Measurements from ENCODE around the gene FANCC. TPM values are rescaled to one million over a fixed set of nuclear protein-coding genes. Genes with fewer than 3 reads are reported as not detected.

Gene FANCC
- total and polyA plus RNA-seq, 2 experiments from 2014 or later: 13.1 to 15.6 TPM

GRCh38 chr9:95096807-95097206, 220.7 kb downstream of the FANCC start:
- Histone ChIP-seq H3K9me2 (replicated peaks; ENCODE audit: insufficient read depth) (no peaks in the 10 kb centered on the region), H3K36me3 (replicated peaks; ENCODE audit: insufficient read depth, low read depth) (no peaks in the 10 kb centered on the region), H3K9me3 (ENCODE audit: low read depth) (no peaks in the 10 kb centered on the region), H3K4me2 (no peak overlapping the region), H2AFZ (no peak overlapping the region), H3K79me2 (peaks cover 22% of the 10 kb centered on the region), H3K4me3 (no peak overlapping the region), H3K27me3 (no peaks in the 10 kb centered on the region), H3K4me1 (ENCODE audit: insufficient read depth) (peaks cover 28% of the 10 kb centered on the region), H3K27ac (no peak overlapping the region), H4K20me1 (ENCODE audit: insufficient read depth, poor library complexity, severe bottlenecking) (no peaks in the 10 kb centered on the region)
- WGBS (ENCODE audit: low lambda C conversion rate, missing lambda C conversion rate): 91% methylated on average over 6 of the region's 6 CpGs
- no peak for DNase-seq (ENCODE audit: low spot score)
- no peak for TF ChIP-seq EZH2phosphoT487 (IDR thresholded peaks at IDR 0.05; ENCODE audit: low read depth, severe bottlenecking, unreplicated experiment)
- no peak for TF ChIP-seq EZH2 (IDR thresholded peaks at IDR 0.05; ENCODE audit: borderline replicate concordance)
- no peak for TF ChIP-seq CTCF (IDR thresholded peaks at IDR 0.05; ENCODE audit: poor library complexity)

GRCh38 chr9:95096381-95096780, 221.1 kb downstream of the FANCC start:
- WGBS (ENCODE audit: low lambda C conversion rate, missing lambda C conversion rate): 96% methylated on average over 6 of the region's 12 CpGs
- DNase-seq (ENCODE audit: low spot score): no peak
- Histone ChIP-seq H4K20me1 (ENCODE audit: insufficient read depth, poor library complexity, severe bottlenecking) (no peaks in the 10 kb centered on the region), H3K27me3 (no peaks in the 10 kb centered on the region), H3K27ac (no peak overlapping the region), H2AFZ (no peak overlapping the region), H3K9me3 (ENCODE audit: low read depth) (no peaks in the 10 kb centered on the region), H3K9me2 (replicated peaks; ENCODE audit: insufficient read depth) (no peaks in the 10 kb centered on the region), H3K79me2 (peaks cover 22% of the 10 kb centered on the region), H3K36me3 (replicated peaks; ENCODE audit: insufficient read depth, low read depth) (no peaks in the 10 kb centered on the region), H3K4me3 (no peak overlapping the region), H3K4me2 (no peak overlapping the region), H3K4me1 (ENCODE audit: insufficient read depth) (peaks cover 32% of the 10 kb centered on the region)
- TF ChIP-seq EZH2 (IDR thresholded peaks at IDR 0.05; ENCODE audit: borderline replicate concordance) (no peak), EZH2phosphoT487 (IDR thresholded peaks at IDR 0.05; ENCODE audit: low read depth, severe bottlenecking, unreplicated experiment) (no peak), CTCF (IDR thresholded peaks at IDR 0.05; ENCODE audit: poor library complexity) (no peak)

DNA sequence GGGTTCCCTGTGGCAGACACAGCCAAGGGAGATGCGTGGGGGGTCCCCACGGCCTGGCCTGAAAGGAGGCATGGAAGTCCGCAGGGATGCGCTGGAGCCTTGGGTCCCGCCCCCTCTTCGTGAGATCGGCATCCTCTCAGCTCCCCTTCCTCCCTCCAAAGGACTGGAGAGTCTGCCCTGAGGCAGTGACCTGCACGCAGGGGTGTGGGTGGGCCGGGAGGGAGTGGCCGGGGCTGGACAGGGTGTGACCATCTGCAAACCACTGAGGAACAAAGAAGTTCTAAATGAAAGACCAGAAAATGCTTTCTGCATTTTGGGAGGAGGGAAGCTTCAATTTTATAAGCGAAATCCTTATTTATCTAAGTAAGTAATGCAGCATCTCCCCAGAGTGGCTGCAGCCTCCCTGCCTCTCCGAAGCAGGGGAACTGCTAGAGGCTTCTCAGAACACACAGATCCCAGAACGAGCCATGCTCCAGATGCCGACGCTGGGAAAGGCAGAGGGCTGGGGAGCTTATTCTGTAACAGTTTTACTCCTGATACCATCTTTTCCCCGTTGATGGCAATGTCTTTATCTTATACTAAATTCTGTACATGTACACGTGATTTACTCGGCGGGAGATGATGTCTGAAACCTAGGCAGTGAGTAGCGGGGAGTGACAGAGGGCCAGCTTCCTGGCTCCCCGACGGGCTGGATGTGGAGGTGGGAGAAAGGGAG, 221.7 kb downstream of the FANCC start:
- WGBS (ENCODE audit: low lambda C conversion rate, missing lambda C conversion rate): 74% methylated on average over 22 of the region's 22 CpGs
- no peaks in the 10 kb centered on the region for H4K20me1 ChIP-seq (ENCODE audit: insufficient read depth, poor library complexity, severe bottlenecking)
- H3K79me2 ChIP-seq: peaks cover 27% of the 10 kb centered on the region
- H3K9me3 ChIP-seq (ENCODE audit: low read depth): no peaks in the 10 kb centered on the region
- no peak for TF ChIP-seq CTCF (IDR thresholded peaks at IDR 0.05; ENCODE audit: poor library complexity)
- no peak for TF ChIP-seq EZH2phosphoT487 (IDR thresholded peaks at IDR 0.05; ENCODE audit: low read depth, severe bottlenecking, unreplicated experiment)
- TF ChIP-seq EZH2 (IDR thresholded peaks at IDR 0.05; ENCODE audit: borderline replicate concordance): no peak
- no peak overlapping the region for H3K27ac ChIP-seq
- no peaks in the 10 kb centered on the region for H3K36me3 ChIP-seq (replicated peaks; ENCODE audit: insufficient read depth, low read depth)
- H3K4me3 ChIP-seq: no peak overlapping the region
- no peaks in the 10 kb centered on the region for H3K27me3 ChIP-seq
- no peaks in the 10 kb centered on the region for H3K9me2 ChIP-seq (replicated peaks; ENCODE audit: insufficient read depth)
- DNase-seq (ENCODE audit: low spot score): no peak
- no peak overlapping the region for H2AFZ ChIP-seq
- no peak overlapping the region for H3K4me2 ChIP-seq
- H3K4me1 ChIP-seq (ENCODE audit: insufficient read depth): peaks cover 37% of the 10 kb centered on the region
